Lower leg skin (tissue), 4 donors: ENCODE results near the gene GPC5. TPM values are rescaled to one million over a fixed set of nuclear protein-coding genes. Genes with fewer than 3 reads are reported as not detected.

Experiments
- DNase-seq, 2 donors: peaks; one replicate each; pipeline ENCODE4 v3.0.0-alpha.2; 2019; ENCODE audit warnings: low spot score in 2 of 2
- H3K4me3 ChIP-seq: fragments of 200-600 bp; sonication (generic); 2 replicates; pipeline ENCODE4 v1.5.1; 2017; ENCODE audit warnings: mild to moderate bottlenecking, low read depth; ENCODE audit not compliant: poor library complexity, severe bottlenecking
- POLR2A ChIP-seq, 2 donors: fragments of 450-650 bp; IDR thresholded peaks; one replicate each; pipeline ENCODE4 v1.6.1; 2016 to 2017; ENCODE audit warnings: antibody characterized with exemption in 2 of 2, mild to moderate bottlenecking in 1 of 2, moderate library complexity in 1 of 2
- WGBS, 2 donors: methylation state at CpG; one replicate each; pipeline ENCODE4 v1.1.5; 2018; 5-methylcytosine and 5-hydroxymethylcytosine counted together
- intact Hi-C: fragments of 100-400 bp; cut with DNase I; formaldehyde crosslinking; loops from one replicate; pipeline ENCODE4 v1.15.0; 2023; ENCODE audit warnings: low total_unique reads
- total RNA-seq, 4 donors: library from RNA; depleted of rRNA; stranded (reverse); fragments of >200 nt; gene quantifications; one replicate each; pipeline ENCODE4 v1.1.0, GENCODE V29; 2016
- TF ChIP-seq, protein P1 (sequence below), 3 donors: fragments of 450-650 bp; IDR thresholded peaks; one replicate each; pipeline ENCODE4 v1.5.1; 2016; ENCODE audit warnings: antibody characterized with exemption in 3 of 3, mild to moderate bottlenecking in 3 of 3, moderate library complexity in 2 of 3

The GPC5 gene
- total RNA-seq, 4 donors from 2014 or later: 0.46 to 1.3 (median 0.82) TPM

DNA sequence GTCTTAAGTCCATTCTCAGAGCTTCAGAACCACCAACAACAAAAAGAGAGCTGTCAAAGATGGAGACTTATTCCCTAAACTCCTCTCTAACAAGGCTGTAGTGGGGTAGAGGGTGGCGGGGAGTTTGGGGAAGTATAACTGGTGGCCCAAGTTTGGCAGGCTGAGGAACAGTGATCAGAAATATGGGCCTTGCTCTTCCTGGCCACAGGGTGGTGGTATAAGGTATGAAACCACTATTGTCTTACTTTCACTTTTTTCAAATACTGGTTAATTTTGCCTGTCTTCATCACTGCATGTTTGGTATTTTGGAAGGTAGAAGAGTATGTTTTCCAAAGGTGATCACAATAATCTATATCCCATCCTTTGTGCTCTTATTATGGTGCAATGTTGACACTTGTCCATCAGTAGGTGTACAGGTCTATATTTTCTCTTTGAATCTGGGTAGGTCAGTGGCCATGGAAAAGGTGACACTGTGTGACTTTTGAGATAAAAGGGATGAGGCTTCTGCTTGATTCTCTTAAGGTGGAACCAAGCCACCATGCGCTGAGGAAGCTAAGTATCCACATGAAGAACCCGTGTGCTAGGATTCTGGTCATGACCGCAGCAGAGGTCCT lies 23.2 kb upstream of the GPC5 start:
- no peak overlapping the region for H3K4me3 ChIP-seq
- intact Hi-C loops: no loop called here
- no peak for DNase-seq
- 86 to 91% methylated on average over 4 of the region's 4 CpGs for WGBS, 2 donors
- TF ChIP-seq, protein P1, sequence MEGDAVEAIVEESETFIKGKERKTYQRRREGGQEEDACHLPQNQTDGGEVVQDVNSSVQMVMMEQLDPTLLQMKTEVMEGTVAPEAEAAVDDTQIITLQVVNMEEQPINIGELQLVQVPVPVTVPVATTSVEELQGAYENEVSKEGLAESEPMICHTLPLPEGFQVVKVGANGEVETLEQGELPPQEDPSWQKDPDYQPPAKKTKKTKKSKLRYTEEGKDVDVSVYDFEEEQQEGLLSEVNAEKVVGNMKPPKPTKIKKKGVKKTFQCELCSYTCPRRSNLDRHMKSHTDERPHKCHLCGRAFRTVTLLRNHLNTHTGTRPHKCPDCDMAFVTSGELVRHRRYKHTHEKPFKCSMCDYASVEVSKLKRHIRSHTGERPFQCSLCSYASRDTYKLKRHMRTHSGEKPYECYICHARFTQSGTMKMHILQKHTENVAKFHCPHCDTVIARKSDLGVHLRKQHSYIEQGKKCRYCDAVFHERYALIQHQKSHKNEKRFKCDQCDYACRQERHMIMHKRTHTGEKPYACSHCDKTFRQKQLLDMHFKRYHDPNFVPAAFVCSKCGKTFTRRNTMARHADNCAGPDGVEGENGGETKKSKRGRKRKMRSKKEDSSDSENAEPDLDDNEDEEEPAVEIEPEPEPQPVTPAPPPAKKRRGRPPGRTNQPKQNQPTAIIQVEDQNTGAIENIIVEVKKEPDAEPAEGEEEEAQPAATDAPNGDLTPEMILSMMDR (IDR thresholded peaks at IDR 0.05): no peak
- TF ChIP-seq POLR2A (IDR thresholded peaks at IDR 0.05): no peak

DNA sequence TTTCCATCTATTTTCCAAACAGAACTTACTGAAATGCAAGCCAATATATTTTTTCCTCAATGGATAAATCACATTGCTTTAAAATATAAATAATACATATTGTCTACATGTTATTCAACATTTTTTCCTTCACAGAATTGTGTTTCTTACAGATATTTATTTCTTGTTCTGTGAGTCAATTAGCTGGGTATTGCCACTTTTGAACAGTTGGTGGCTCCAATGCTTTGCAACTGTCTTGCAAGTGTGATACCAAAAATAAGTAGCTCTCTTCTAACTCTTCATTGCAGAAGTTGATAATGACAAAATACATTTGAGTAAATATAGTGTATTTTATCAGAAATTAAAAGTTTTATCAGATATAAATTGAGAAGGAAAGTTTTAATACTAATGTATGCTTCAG lies 17.1 kb upstream of the GPC5 start:
- no peak for DNase-seq
- TF ChIP-seq, protein P1 (IDR thresholded peaks at IDR 0.05): no peak
- no peak for TF ChIP-seq POLR2A (IDR thresholded peaks at IDR 0.05)
- intact Hi-C loops: no loop called here
- H3K4me3 ChIP-seq: no peak overlapping the region

DNA sequence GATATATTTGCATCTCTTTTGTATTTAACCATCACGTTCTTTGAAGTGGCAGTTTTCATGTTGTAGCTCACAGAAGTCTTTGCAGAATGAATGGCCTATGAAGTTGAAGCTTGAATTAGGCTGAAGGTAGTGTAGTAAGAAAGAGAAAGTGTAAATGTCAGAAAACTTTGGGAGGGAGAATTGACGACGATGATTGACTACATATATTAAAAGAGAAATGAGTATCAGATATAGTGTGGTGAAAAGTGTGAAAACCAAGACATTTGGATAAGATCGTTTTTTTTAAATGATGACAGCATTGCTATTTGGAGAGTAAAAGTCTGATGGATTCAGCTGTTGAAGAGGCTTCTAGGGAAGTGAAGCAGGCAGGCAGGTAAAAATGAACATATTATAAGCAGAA lies 14.6 kb upstream of the GPC5 start:
- no peak overlapping the region for H3K4me3 ChIP-seq
- DNase-seq: no peak
- TF ChIP-seq POLR2A (IDR thresholded peaks at IDR 0.05): no peak
- TF ChIP-seq, protein P1 (IDR thresholded peaks at IDR 0.05): no peak
- intact Hi-C loops: no loop called here
- WGBS, 2 donors: 79 to 81% methylated on average over 4 of the region's 4 CpGs

DNA sequence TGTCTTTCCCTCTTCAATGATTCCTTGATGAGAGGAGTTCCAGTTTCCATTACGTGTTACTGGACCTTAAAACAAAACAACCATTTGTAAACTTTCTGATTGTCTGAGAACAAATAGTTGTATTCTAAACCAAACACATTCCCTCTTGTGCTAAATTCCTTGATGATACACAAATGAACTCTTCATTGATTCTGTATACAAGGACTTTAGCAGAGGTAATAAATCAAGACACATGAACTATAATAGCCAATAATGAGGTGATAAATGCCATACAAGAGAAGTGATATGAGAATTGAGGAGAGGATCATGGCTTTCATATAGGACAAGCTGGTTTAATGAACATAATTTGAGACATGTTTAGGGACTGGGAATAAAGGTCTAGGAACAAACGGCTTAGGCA lies 13.5 kb upstream of the GPC5 start:
- 71 to 81% methylated on average over 2 of the region's 2 CpGs for WGBS, 2 donors
- TF ChIP-seq, protein P1 (IDR thresholded peaks at IDR 0.05): no peak
- TF ChIP-seq POLR2A (IDR thresholded peaks at IDR 0.05): no peak
- intact Hi-C loops: no loop called here
- H3K4me3 ChIP-seq: no peak overlapping the region
- DNase-seq: no peak

DNA sequence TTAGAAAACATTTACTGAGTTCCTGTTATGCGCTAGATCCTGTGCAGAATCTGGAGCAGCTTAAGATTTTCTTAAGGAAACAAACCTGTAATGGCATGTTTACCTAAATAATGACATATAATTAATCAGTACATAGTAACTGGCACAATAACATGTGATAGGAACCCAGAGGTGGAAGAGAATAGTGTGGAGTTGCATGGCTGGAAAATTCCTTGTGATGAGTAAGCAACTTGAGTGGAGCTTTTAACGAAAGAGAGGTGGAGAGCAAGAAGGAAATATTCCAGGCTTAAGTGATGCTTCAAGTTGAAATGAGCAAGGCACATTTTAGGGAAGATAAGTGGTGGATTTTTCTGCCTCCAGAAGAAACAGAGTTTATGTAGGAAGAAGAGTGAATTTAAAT lies 9.2 kb upstream of the GPC5 start:
- 55 to 61% methylated on average over 2 of the region's 2 CpGs for WGBS, 2 donors
- no peak overlapping the region for H3K4me3 ChIP-seq
- DNase-seq: no peak
- TF ChIP-seq, protein P1 (IDR thresholded peaks at IDR 0.05): no peak
- no peak for TF ChIP-seq POLR2A (IDR thresholded peaks at IDR 0.05)
- intact Hi-C loops: no loop called here

DNA sequence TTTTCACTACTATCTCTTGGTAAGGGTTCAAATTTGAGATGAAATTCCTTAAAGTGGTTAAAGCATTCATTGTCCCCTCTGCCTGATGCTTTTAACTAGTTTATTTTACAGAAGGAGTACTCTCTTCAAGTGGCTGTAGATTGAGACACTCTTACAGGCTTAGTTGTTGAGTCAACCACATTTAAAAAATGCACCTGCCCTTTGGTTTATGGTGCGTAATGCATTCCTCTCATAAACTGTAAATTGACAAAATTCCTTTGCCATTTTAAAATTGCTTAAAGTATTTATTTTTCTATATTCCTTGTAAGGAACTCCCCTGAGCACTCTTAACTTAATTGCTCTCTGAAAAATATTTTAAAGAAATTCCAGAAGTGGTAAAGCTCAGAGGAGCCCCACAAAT lies 826 bp upstream of the GPC5 start:
- DNase-seq: no peak
- H3K4me3 ChIP-seq: no peak overlapping the region
- no peak for TF ChIP-seq POLR2A (IDR thresholded peaks at IDR 0.05)
- TF ChIP-seq, protein P1 (IDR thresholded peaks at IDR 0.05): no peak
- WGBS, 2 donors: 94 to 97% methylated on average over 1 of the region's 1 CpG
- intact Hi-C loops: no loop called here
